SU-DHL-6 (cell line): ENCODE measurements around the gene MORC2.

Experiments
- H2AFZ ChIP-seq: fragments of 200-600 bp; sonication (generic); 2 replicates; pipeline ENCODE4 v1.6.1; 2014; ENCODE audit warnings: low read depth, mild to moderate bottlenecking, moderate library complexity, mixed read lengths, antibody characterized with exemption, low read length; ENCODE audit not compliant: severe bottlenecking
- H3F3A ChIP-seq: fragments of 200-600 bp; shearing (Covaris generic); 2 replicates; pipeline ENCODE4 v1.6.0; 2016; ENCODE audit warnings: antibody characterized with exemption, mild to moderate bottlenecking; ENCODE audit not compliant: insufficient read depth
- H3K27ac ChIP-seq: fragments of 200-600 bp; sonication (generic); 2 replicates; pipeline ENCODE4 v1.5.1; 2016; ENCODE audit warnings: low read depth, mild to moderate bottlenecking, low read length, moderate library complexity, mixed read lengths
- H3K27me3 ChIP-seq: fragments of 200-600 bp; sonication (generic), shearing (Covaris generic); 2 replicates; pipeline ENCODE4 v1.6.0; 2014; ENCODE audit warnings: mild to moderate bottlenecking, low read length
- H3K36me3 ChIP-seq: fragments of 200-600 bp; sonication (generic); 2 replicates; pipeline ENCODE4 v1.6.1; 2014; ENCODE audit warnings: mild to moderate bottlenecking, low read length, mixed read lengths
- H3K4me2 ChIP-seq: fragments of 300-600, 200-600 bp; shearing (Covaris generic), sonication (generic); 2 replicates; pipeline ENCODE4 v1.6.0; 2014; ENCODE audit warnings: low read length, low read depth, mild to moderate bottlenecking; ENCODE audit not compliant: poor library complexity, severe bottlenecking
- H3K4me3 ChIP-seq: fragments of 200-600 bp; sonication (generic); 2 replicates; pipeline ENCODE4 v1.5.1; 2014; ENCODE audit warnings: antibody characterized with exemption, low read length, mild to moderate bottlenecking, mixed read lengths; ENCODE audit not compliant: insufficient read depth, poor library complexity, severe bottlenecking
- H3K79me2 ChIP-seq: fragments of 200-600 bp; sonication (generic); 2 replicates; pipeline ENCODE4 v1.6.1; 2014; ENCODE audit warnings: mild to moderate bottlenecking, low read length, moderate library complexity; ENCODE audit not compliant: insufficient read depth
- H3K9ac ChIP-seq: fragments of 200-600 bp; sonication (generic); 2 replicates; pipeline ENCODE4 v1.7.0; 2014; ENCODE audit warnings: mild to moderate bottlenecking, low read length
- H3K9me2 ChIP-seq: fragments of 200-600 bp; sonication (generic); replicated peaks from 2 replicates; pipeline ENCODE4 v1.6.1; 2014; ENCODE audit warnings: low read length; ENCODE audit not compliant: insufficient read depth
- H3K9me3 ChIP-seq: fragments of 200-600 bp; sonication (generic); 2 replicates; pipeline ENCODE4 v1.6.1; 2014; ENCODE audit warnings: low read length, mixed read lengths; ENCODE audit not compliant: insufficient read depth
- H4K20me1 ChIP-seq: fragments of 200-600 bp; sonication (generic); 2 replicates; pipeline ENCODE4 v1.6.1; 2014; ENCODE audit warnings: low read depth, mild to moderate bottlenecking, antibody characterized with exemption, low read length, moderate library complexity, mixed read lengths
- EZH2phosphoT487 ChIP-seq: fragments of 200-600 bp; sonication (generic), shearing (Covaris generic); conservative IDR thresholded peaks from 2 replicates; pipeline ENCODE4 v1.6.1; 2018; ENCODE audit warnings: mild to moderate bottlenecking, antibody characterized with exemption, low read length, moderate library complexity, mixed read lengths
- TF ChIP-seq, protein P1 (sequence below): fragments of 200-600 bp; sonication (generic); IDR thresholded peaks from one replicate; pipeline ENCODE4 v1.5.1; 2017; ENCODE audit warnings: antibody characterized with exemption, mild to moderate bottlenecking, low read length, moderate library complexity; ENCODE audit not compliant: insufficient read depth, poor library complexity, severe bottlenecking

MORC2 gene

DNA sequence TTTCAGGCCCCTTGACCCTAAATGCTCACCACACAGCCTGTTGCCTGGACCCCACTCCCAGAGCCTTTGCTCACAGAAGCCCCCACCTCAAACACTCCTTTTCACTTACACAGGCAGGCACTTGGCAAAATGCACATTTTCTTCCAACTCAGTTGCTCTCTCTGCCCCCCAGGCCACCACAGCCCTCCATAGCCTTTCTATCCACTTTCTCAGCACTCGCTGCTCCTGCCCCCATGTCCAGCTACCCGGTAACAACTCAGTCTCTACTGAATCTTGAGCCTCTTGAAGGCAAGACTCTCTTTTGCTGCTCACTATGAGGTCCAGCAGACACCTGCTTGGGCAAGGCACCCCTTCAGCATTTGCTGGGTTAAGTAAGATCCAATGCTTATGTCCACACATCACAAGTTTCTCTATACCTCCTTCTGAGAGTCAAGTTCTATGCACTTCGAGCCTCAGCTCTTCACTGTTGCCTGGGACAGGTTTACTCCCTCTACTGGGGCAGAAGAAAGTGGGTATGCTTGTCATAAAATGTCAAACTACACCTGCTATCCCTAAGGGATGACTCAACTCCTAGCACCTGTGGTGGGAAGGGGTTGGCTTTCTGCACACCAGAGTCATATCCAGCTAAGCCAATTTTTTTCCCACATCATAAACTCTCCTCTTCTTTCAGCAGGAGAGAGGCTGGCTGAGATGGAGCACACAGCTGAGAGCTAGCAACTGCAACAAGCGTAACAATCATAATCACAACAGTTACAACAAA, 36.9 kb downstream of the MORC2 start:
- no peak overlapping the region for H2AFZ ChIP-seq
- H3K79me2 ChIP-seq, result no peaks in the 10 kb centered on the region
- no peaks in the 10 kb centered on the region for H3K9me3 ChIP-seq
- H3F3A ChIP-seq, result no peaks in the 10 kb centered on the region
- peaks cover 12% of the 10 kb centered on the region; the same call in 1 of the 2 replicates for H3K36me3 ChIP-seq
- no peak overlapping the region for H3K9ac ChIP-seq
- TF ChIP-seq, protein P1, sequence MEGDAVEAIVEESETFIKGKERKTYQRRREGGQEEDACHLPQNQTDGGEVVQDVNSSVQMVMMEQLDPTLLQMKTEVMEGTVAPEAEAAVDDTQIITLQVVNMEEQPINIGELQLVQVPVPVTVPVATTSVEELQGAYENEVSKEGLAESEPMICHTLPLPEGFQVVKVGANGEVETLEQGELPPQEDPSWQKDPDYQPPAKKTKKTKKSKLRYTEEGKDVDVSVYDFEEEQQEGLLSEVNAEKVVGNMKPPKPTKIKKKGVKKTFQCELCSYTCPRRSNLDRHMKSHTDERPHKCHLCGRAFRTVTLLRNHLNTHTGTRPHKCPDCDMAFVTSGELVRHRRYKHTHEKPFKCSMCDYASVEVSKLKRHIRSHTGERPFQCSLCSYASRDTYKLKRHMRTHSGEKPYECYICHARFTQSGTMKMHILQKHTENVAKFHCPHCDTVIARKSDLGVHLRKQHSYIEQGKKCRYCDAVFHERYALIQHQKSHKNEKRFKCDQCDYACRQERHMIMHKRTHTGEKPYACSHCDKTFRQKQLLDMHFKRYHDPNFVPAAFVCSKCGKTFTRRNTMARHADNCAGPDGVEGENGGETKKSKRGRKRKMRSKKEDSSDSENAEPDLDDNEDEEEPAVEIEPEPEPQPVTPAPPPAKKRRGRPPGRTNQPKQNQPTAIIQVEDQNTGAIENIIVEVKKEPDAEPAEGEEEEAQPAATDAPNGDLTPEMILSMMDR, result no peak
- no peak for TF ChIP-seq EZH2phosphoT487
- no peaks in the 10 kb centered on the region for H3K27me3 ChIP-seq
- no peak overlapping the region for H3K4me3 ChIP-seq
- no peaks in the 10 kb centered on the region for H3K9me2 ChIP-seq
- no peaks in the 10 kb centered on the region for H4K20me1 ChIP-seq
- H3K4me2 ChIP-seq, result no peak overlapping the region
- H3K27ac ChIP-seq, result no peak overlapping the region

DNA sequence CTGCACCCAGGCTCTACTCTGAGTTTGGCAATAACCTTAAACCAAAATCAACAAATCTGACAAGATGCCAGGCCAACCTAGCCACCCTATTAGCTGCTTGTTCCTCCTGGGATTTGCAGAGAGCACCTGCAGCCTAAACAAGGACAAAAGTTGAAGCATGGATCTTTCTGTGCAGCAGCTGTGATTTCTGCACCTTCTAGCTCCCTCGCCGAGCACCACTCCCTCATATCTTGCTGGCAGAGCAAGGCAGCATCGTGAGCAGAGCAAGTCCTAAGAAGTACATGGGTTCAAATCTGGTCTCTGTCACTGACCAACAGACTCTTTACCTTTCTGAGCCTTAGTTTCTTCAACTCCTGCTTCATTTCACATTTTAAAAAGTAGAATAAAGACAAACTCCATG, 38.3 kb downstream of the MORC2 start:
- Histone ChIP-seq H3K9me3 (no peaks in the 10 kb centered on the region), H3K4me3 (no peak overlapping the region), H3K36me3 (peaks cover 2% of the 10 kb centered on the region; the same call in 1 of the 2 replicates), H3F3A (no peaks in the 10 kb centered on the region), H3K27ac (no peak overlapping the region), H3K4me2 (no peak overlapping the region), H2AFZ (no peak overlapping the region), H3K9me2 (no peaks in the 10 kb centered on the region), H3K9ac (no peak overlapping the region), H3K27me3 (no peaks in the 10 kb centered on the region), H3K79me2 (no peaks in the 10 kb centered on the region), H4K20me1 (no peaks in the 10 kb centered on the region)
- TF ChIP-seq, protein P1, result no peak
- no peak for TF ChIP-seq EZH2phosphoT487

DNA sequence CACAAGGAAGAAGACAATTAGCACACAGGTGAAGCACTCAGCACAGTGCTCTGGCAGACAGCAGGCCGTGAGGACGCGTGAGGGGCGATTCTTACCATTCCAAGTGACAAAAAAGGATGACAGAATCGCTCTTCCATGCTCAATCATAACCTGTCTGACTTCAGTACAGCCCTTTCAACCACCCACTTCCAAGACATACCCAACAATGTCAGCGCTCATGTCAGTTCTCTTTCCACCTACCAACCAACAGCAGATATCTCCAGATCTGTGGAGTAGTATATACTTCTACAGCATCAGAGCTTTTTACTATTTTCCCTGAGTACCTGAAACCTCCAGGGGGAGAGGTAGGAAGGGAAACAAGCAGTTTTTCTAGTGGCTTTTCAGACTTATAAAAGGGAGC, 40.2 kb downstream of the MORC2 start:
- Histone ChIP-seq H3K4me2 (no peak overlapping the region), H4K20me1 (no peaks in the 10 kb centered on the region), H2AFZ (no peak overlapping the region), H3K4me3 (no peak overlapping the region), H3K9ac (no peak overlapping the region), H3K27me3 (no peaks in the 10 kb centered on the region), H3K9me2 (no peaks in the 10 kb centered on the region), H3F3A (no peaks in the 10 kb centered on the region), H3K27ac (no peak overlapping the region), H3K36me3 (no peaks in the 10 kb centered on the region; the same call in 1 of the 2 replicates), H3K79me2 (no peaks in the 10 kb centered on the region), H3K9me3 (no peaks in the 10 kb centered on the region)
- TF ChIP-seq, protein P1, result no peak
- no peak for TF ChIP-seq EZH2phosphoT487
